K562 (cell line): ENCODE measurements around the gene PSD4. TPM values are rescaled to one million over a fixed set of nuclear protein-coding genes. Genes with fewer than 3 reads are reported as not detected.

ENCODE experiments used
- ATAC-seq: fragments of 200-7000 bp; cut with Tn5 transposase; 3 replicates; pipeline ENCODE4 v1.9.1; 2020; ENCODE audit warnings: moderate library complexity
- BruUV-seq: library from RNA; stranded (reverse); fragments of 400-500 nt; replicated peaks from 2 replicates; lab custom pipeline; 2021; lab: Mats Ljungman, UMichigan
- CTCF ChIA-PET: fragments of 300-600 bp; formaldehyde crosslinking; extraction: SDS; loops from one replicate; lab custom pipeline; 2021; ENCODE audit warnings: low intra/inter-chr PET ratio; lab: Yijun Ruan, JAX
- POLR2A ChIA-PET: fragments of 300-600, 350-650 bp; sonication (Branson Sonifier 250); formaldehyde crosslinking; extraction: SDS; loops from one replicate; lab custom pipeline; 2021; ENCODE audit warnings: antibody characterized with exemption, inconsistent platforms; lab: Yijun Ruan, JAX
- DNase-seq, 4 experiments: peaks; one replicate each; pipeline versions ENCODE4 v3.0.0 to v3.0.0-alpha.2; 2011 to 2018; ENCODE audit warnings: low spot score in 3 of 4, mixed read lengths in 3 of 4; ENCODE audit errors: extremely low read depth in 1 of 4
- FAIRE-seq: peaks from 2 replicates; lab custom pipeline; 2011; peaks lifted over from hg19 to GRCh38; lab: Jason Lieb, UNC
- H2AFZ ChIP-seq: 2 replicates; pipeline ENCODE4 v1.6.0; 2011; ENCODE audit warnings: low read depth, low read length, control low read depth, inconsistent platforms
- H3K27ac ChIP-seq: fragments of 200-600 bp; 3 replicates; pipeline ENCODE4 v1.8.0; 2011; ENCODE audit warnings: low read depth, mild to moderate bottlenecking, control low read depth, inconsistent platforms, low read length, moderate library complexity, mixed read lengths; ENCODE audit errors: extremely low read depth
- H3K27me3 ChIP-seq, 2 experiments: fragments of 300-600 bp in 1 of 2; 2 replicates in 1 of 2; 3 replicates in 1 of 2; pipeline versions ENCODE4 v1.6.0 to v1.8.0; 2011; ENCODE audit warnings: inconsistent platforms in 2 of 2, low read length in 2 of 2, mild to moderate bottlenecking in 1 of 2, mixed read lengths in 1 of 2, moderate library complexity in 1 of 2; ENCODE audit not compliant: control insufficient read depth in 2 of 2, insufficient read depth in 2 of 2
- H3K36me3 ChIP-seq: fragments of 300-600 bp; 3 replicates; pipeline ENCODE4 v1.8.0; 2011; ENCODE audit warnings: mild to moderate bottlenecking, low read length, inconsistent platforms; ENCODE audit not compliant: control insufficient read depth, insufficient read depth
- H3K4me1 ChIP-seq, 2 experiments: fragments of 200-600 bp in 1 of 2; replicated peaks in 1 of 2; 2 replicates in 1 of 2; 3 replicates in 1 of 2; pipeline versions ENCODE4 v1.5.1 to v1.8.0; 2011; ENCODE audit warnings: inconsistent platforms in 2 of 2, low read length in 2 of 2, mild to moderate bottlenecking in 1 of 2, mixed read lengths in 1 of 2, moderate library complexity in 1 of 2; ENCODE audit not compliant: control insufficient read depth in 2 of 2, insufficient read depth in 2 of 2
- H3K4me2 ChIP-seq: 2 replicates; pipeline ENCODE4 v1.6.1; 2011; ENCODE audit warnings: low read length, control low read depth, inconsistent platforms, mixed read lengths; ENCODE audit not compliant: insufficient read depth
- H3K4me3 ChIP-seq: fragments of 200-600 bp; sonication (generic), shearing (Covaris generic); 2 replicates; pipeline ENCODE4 v1.5.1; 2016; ENCODE audit warnings: control low read depth, inconsistent platforms
- H3K79me2 ChIP-seq: fragments of 200-600 bp; 3 replicates; pipeline ENCODE4 v1.8.0; 2011; ENCODE audit warnings: low read length, inconsistent platforms; ENCODE audit not compliant: control insufficient read depth, insufficient read depth
- H3K9ac ChIP-seq, 2 experiments: 2 replicates each; pipeline versions ENCODE4 v1.6.0 to v1.6.1; 2011; ENCODE audit warnings: low read depth in 2 of 2, low read length in 2 of 2, control low read depth in 1 of 2, inconsistent platforms in 1 of 2, mild to moderate bottlenecking in 1 of 2, mixed read lengths in 1 of 2; ENCODE audit not compliant: insufficient read depth in 1 of 2
- H3K9me1 ChIP-seq: one replicate; pipeline ENCODE4 v1.6.0; 2011; ENCODE audit warnings: inconsistent platforms, mild to moderate bottlenecking, low read length, moderate library complexity; ENCODE audit not compliant: control insufficient read depth, insufficient read depth
- H3K9me3 ChIP-seq: replicated peaks from 2 replicates; pipeline ENCODE4 v1.5.1; 2011; ENCODE audit warnings: low read depth, low read length, inconsistent platforms; ENCODE audit not compliant: control insufficient read depth, insufficient read depth
- H4K20me1 ChIP-seq: replicated peaks from 2 replicates; pipeline ENCODE4 v1.6.1; 2011; ENCODE audit warnings: low read length, inconsistent platforms, mixed read lengths; ENCODE audit not compliant: control insufficient read depth, insufficient read depth
- BDP1 ChIP-seq: IDR thresholded peaks from 3 replicates; pipeline ENCODE4 v1.6.1; 2011; ENCODE audit not compliant: insufficient read length, insufficient read depth
- CBX1 ChIP-seq: sonication (generic); IDR thresholded peaks from 2 replicates; pipeline ENCODE4 v1.6.1; 2016; ENCODE audit warnings: antibody characterized with exemption, low read depth, mild to moderate bottlenecking
- CBX5 ChIP-seq: IDR thresholded peaks from 2 replicates; pipeline ENCODE4 v1.6.1; 2014; ENCODE audit warnings: low read depth, borderline replicate concordance
- CUX1 ChIP-seq: fragments of 200-800 bp; sonication (Bioruptor generic); IDR thresholded peaks from 2 replicates; pipeline ENCODE4 v1.6.1; 2016; ENCODE audit warnings: missing genetic modification characterization, missing compliant biosample characterization
- HLTF ChIP-seq: fragments of 450-650 bp; IDR thresholded peaks from 2 replicates; pipeline ENCODE4 v1.6.1; 2016
- KDM2B ChIP-seq: fragments of 250-450 bp; sonication (Bioruptor Pico); IDR thresholded peaks from 2 replicates; pipeline ENCODE4 v1.8.0; 2021; ENCODE audit warnings: mild to moderate bottlenecking, moderate library complexity
- MEF2A ChIP-seq: IDR thresholded peaks from 2 replicates; pipeline ENCODE4 v1.6.1; 2011; ENCODE audit warnings: low read depth, mild to moderate bottlenecking, low read length, moderate library complexity; ENCODE audit not compliant: control insufficient read depth
- SREBF1 ChIP-seq: fragments of 150-350 bp; IDR thresholded peaks from 2 replicates; pipeline ENCODE4 v1.6.1; 2014; ENCODE audit warnings: antibody characterized with exemption, low read depth, low read length, borderline replicate concordance
- YBX1 ChIP-seq: fragments of 450-650 bp; IDR thresholded peaks from 2 replicates; pipeline ENCODE4 v1.7.1; 2016; ENCODE audit warnings: mild to moderate bottlenecking
- ZHX1 ChIP-seq: fragments of 150-350 bp; conservative IDR thresholded peaks from 2 replicates; pipeline ENCODE4 v1.6.1; 2014; ENCODE audit warnings: low read length
- ZNF121 ChIP-seq: sonication (generic); formaldehyde crosslinking; conservative IDR thresholded peaks from 2 replicates; pipeline ENCODE4 v1.8.0; 2022; ENCODE audit warnings: missing genetic modification reagents
- ZNF124 ChIP-seq: sonication (generic); formaldehyde crosslinking; IDR thresholded peaks from 2 replicates; pipeline ENCODE4 v1.8.1; 2022; ENCODE audit warnings: missing genetic modification reagents
- WGBS: fragments of 100-300 bp; shearing (Covaris generic); methylation state at CpG from one replicate; pipeline ENCODE4 v1.1.6; 2016; ENCODE audit warnings: low coverage, mixed read lengths; ENCODE audit not compliant: insufficient coverage; ENCODE audit errors: missing lambda C conversion rate; 5-methylcytosine and 5-hydroxymethylcytosine counted together
- in situ Hi-C: fragments of 300-500 bp; cut with MboI; formaldehyde crosslinking; loops from 4 replicates; pipeline ENCODE4 v1.15.0; 2018; ENCODE audit warnings: inconsistent platforms, mixed read lengths
- intact Hi-C: fragments of 100-400 bp; cut with micrococcal nuclease; formaldehyde crosslinking; loops from 2 replicates; pipeline ENCODE4 v1.14.2; 2022
- polyA plus RNA-seq, 8 experiments: library from polyadenylated mRNA; depleted of rRNA in 4 of 8; stranded (reverse) in 5 of 8; unstranded in 3 of 8; fragments of >200 nt; fragmentation: Nextera tagmentation in 2 of 8; fragmentation: Illumina TruSeq in 1 of 8; extraction: Ambion mirVana in 2 of 8; extraction: Trizol in 1 of 8; gene quantifications; 2 replicates each; pipeline versions ENCODE4 v1.2.1 to v1.2.3, GENCODE V29; 2011 to 2014; ENCODE audit warnings: inconsistent platforms in 1 of 8, missing spikeins in 1 of 8
- total RNA-seq, 7 experiments: library from RNA; depleted of rRNA in 6 of 7; stranded (reverse); fragments of >200 nt in 6 of 7; fragmentation: Illumina TruSeq in 2 of 7; extraction: Trizol in 2 of 7; gene quantifications; 2 replicates each; pipeline versions ENCODE4 v1.2.1 to v1.2.3, GENCODE V29; 2011 to 2021; ENCODE audit warnings: low replicate concordance in 1 of 7

PSD4 gene
- total and polyA plus RNA-seq, 9 of the 15 experiments (the other 6 are each of a cell fraction or from before 2014, with no cell fraction given) = 0.46 to 54.0 (median 20.8) TPM

DNA sequence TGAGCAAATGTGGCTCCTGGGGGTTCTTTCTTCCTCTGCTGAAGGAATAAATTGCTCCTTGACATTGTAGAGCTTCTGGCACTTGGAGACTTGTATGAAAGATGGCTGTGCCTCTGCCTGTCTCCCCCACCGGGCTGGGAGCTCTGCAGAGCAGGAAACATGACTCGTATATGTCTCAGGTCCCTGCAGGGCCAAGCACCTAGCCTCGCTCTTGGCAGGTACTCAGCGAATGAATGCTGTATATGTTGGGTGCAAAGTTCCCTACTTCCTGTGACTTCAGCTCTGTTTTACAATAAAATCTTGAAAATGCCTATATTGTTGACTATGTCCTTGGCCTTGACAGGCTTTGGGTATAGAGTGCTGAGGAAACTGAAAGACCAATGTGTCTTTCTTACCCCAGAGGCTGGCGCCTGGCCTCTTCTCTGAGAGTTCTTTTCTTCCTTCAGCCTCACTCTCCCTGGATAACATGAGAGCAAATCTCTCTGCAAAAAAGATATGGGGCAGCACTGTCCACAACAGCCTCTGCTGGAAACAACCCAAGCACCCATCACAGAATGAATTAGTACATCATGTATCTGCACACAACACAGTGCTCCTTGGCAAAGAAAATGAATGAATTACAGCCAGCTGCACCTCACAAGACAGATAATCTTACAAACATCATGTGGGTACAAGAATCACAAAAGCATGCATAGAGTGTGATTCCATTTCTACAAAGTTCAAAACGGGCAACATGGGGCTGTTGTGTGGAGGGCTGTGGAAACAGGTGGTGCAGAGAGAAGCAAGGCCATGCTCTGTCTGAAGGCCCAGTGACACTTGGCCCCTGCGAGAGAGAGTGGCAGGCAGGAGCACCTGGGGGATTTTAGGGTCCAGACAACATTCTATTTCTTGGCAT lies 39.8 kb upstream of the PSD4 start:
- H3K79me2 ChIP-seq = no peaks in the 10 kb centered on the region
- H3K9me1 ChIP-seq = no peaks in the 10 kb centered on the region
- no peaks in the 10 kb centered on the region for H4K20me1 ChIP-seq
- H2AFZ ChIP-seq = no peak overlapping the region
- CTCF ChIA-PET = no interaction called here
- H3K4me2 ChIP-seq = no peak overlapping the region
- H3K4me1 ChIP-seq = peaks cover 0 to 4% of the 10 kb centered on the region in 2 experiments; a peak in 2 of 5 replicates
- DNase-seq (no peak), ATAC-seq (no peak), FAIRE-seq (no peak)
- POLR2A ChIA-PET = no interaction called here
- no peak for TF ChIP-seq BDP1
- no peak for TF ChIP-seq MEF2A
- TF ChIP-seq CUX1 (CRISPR knock-in tag) = no peak
- no peak for TF ChIP-seq YBX1
- TF ChIP-seq ZHX1 = no peak
- TF ChIP-seq ZNF121 (CRISPR knock-in tag) = no peak
- no peak for TF ChIP-seq HLTF
- TF ChIP-seq CBX1 = no peak
- no peak for TF ChIP-seq CBX5
- no peak for TF ChIP-seq SREBF1
- TF ChIP-seq KDM2B (CRISPR knock-in tag) = no peak
- no peak for TF ChIP-seq ZNF124 (CRISPR knock-in tag)
- no peaks in the 10 kb centered on the region for H3K36me3 ChIP-seq
- 2% methylated on average over 7 of the region's 7 CpGs for WGBS
- intact Hi-C loops (no loop called here), in situ Hi-C loops (no loop called here)
- no peak overlapping the region for H3K9ac ChIP-seq
- BruUV-seq = no TSS peak
- H3K27ac ChIP-seq = no peak overlapping the region
- peaks cover 3 to 18% of the 10 kb centered on the region in 2 experiments; a peak in 3 of 5 replicates for H3K27me3 ChIP-seq
- H3K9me3 ChIP-seq = no peaks in the 10 kb centered on the region
- H3K4me3 ChIP-seq = no peak overlapping the region
